Retinal pigment epithelial cell (primary cell): ENCODE measurements around the gene NCOA3.

ENCODE experiments used
- DNase-seq: peaks from one replicate; pipeline ENCODE4 v3.0.0-alpha.2; 2010; ENCODE audit warnings: low read depth
- H3K4me3 ChIP-seq: 2 replicates; pipeline ENCODE4 v1.5.1; 2011; ENCODE audit warnings: mild to moderate bottlenecking, low read length, control low read depth, moderate library complexity
- TF ChIP-seq, protein P1 (sequence below): conservative IDR thresholded peaks from 2 replicates; pipeline ENCODE4 v1.5.1; 2011; ENCODE audit warnings: low read depth, low read length, control low read depth, inconsistent platforms

Gene NCOA3

GRCh38 chr20:47596003-47596571, 94.4 kb downstream of the NCOA3 start:
- DNase-seq: no peak
- TF ChIP-seq, protein P1, sequence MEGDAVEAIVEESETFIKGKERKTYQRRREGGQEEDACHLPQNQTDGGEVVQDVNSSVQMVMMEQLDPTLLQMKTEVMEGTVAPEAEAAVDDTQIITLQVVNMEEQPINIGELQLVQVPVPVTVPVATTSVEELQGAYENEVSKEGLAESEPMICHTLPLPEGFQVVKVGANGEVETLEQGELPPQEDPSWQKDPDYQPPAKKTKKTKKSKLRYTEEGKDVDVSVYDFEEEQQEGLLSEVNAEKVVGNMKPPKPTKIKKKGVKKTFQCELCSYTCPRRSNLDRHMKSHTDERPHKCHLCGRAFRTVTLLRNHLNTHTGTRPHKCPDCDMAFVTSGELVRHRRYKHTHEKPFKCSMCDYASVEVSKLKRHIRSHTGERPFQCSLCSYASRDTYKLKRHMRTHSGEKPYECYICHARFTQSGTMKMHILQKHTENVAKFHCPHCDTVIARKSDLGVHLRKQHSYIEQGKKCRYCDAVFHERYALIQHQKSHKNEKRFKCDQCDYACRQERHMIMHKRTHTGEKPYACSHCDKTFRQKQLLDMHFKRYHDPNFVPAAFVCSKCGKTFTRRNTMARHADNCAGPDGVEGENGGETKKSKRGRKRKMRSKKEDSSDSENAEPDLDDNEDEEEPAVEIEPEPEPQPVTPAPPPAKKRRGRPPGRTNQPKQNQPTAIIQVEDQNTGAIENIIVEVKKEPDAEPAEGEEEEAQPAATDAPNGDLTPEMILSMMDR: no peak
- H3K4me3 ChIP-seq: no peak overlapping the region

DNA sequence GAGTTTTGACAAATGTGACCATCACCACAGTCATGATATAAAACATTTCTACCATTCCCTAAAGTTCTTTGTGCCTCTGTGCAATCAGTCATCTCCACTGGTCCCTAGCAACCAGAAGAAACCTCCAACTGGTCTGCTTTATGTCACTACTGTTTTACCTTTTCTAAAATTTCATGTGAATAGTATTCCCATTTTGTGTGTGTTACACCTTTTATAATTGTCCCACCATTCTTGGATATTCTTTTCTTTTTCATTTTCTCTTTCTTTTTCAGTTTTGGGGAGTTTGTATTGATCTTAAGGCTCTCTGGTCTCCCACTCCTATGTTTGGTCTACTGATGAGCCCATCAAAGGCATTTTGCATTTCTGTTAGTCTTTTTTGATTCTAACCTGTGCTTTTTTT, 95.4 kb downstream of the NCOA3 start:
- no peak overlapping the region for H3K4me3 ChIP-seq
- TF ChIP-seq, protein P1: no peak
- no peak for DNase-seq

- TF ChIP-seq, protein P1: no peak
- H3K4me3 ChIP-seq: no peak overlapping the region
- DNase-seq: no peak
These were observed 97.4 kb downstream of the NCOA3 start for GRCh38 chr20:47598911-47599744.

DNA sequence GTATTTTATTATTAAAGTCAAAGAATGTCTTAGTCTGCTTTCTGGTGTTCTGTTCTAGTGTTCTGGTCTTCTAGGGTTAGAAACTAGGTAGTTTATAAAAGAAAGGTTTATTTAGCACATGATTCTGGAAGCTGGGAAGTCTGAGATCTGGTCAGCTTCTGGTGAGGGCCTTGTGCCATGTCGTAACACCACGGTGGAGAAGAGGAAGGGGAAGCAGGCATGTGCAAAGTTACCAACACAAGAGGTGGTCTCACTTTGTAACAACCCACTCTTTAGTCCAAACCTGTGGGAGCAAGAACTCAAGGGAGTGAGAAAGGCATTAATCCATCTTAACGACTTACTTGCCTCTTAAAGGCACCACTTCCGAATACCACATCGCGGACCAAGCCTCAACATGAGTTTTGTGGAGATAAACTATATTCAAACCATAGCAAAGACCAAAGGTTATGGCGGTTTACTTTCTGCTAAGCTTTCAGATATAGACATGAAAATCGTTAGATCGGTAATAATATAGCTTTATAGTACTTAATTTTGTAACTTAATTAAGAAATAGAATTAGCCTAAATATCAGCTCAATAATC, 99.4 kb downstream of the NCOA3 start:
- TF ChIP-seq, protein P1: no peak
- H3K4me3 ChIP-seq: no peak overlapping the region
- no peak for DNase-seq

DNA sequence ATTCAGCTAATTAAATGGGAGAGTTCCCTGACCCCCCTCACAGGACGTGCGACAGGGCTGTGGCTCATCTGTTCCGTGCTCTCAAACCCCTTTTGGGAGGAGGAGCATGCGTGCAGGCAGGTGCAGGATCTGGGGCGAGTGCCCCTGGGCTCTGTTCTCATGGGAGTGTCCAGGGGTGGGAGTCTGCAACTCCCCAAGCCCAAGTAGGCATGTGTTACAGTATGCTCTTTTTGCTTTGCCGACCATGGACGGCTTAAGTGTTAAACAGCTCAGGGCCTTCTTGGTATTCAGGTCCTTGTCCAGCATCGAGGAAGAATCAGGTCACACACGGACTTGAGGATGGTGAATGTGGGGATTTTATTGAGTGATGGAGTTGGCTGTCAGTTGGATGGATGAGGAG, 101.6 kb downstream of the NCOA3 start:
- H3K4me3 ChIP-seq: no peak overlapping the region
- TF ChIP-seq, protein P1: no peak
- no peak for DNase-seq

DNA sequence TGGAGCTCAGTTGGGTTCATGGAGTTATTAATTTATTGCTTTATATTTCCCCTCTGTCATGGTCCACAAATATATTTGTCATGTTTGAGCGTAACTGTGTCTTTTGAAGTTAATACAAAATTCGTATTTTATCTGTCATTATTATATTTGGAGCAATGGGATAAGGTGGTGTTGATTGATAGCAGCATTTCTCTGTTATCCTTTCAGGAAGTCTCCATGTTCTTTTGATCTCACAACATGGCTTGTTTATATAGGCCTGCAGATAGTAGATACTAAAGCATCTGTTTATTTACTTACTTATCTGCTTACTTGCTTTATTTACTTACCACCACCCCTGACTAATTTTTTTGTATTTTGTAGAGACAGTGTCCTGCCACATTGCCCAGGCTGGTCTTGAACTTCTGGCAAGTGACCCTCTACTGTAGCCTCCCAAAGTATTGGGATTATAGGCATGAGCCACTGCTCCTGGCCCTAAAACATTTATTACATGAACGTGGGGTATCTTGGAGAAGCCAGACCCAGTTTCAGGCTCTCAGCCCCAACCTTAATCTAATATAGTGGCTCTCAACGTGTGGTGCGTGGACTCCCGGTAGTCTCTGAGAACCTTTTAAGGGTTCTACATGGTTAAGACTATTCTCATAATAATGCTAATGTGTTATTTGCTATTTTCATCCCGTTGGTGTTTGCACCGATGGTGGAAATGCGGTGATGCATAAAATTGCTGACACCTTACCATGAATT, 104.2 kb downstream of the NCOA3 start:
- H3K4me3 ChIP-seq: no peak overlapping the region
- DNase-seq: no peak
- TF ChIP-seq, protein P1: no peak
